Measurements from ENCODE around the gene CCN5. TPM values are rescaled to one million over a fixed set of nuclear protein-coding genes. Genes with fewer than 3 reads are reported as not detected.

CCN5 gene
- total RNA-seq, 6 experiments from 2014 or later: 0.92 to 6.1 (median 1.5) TPM

DNA sequence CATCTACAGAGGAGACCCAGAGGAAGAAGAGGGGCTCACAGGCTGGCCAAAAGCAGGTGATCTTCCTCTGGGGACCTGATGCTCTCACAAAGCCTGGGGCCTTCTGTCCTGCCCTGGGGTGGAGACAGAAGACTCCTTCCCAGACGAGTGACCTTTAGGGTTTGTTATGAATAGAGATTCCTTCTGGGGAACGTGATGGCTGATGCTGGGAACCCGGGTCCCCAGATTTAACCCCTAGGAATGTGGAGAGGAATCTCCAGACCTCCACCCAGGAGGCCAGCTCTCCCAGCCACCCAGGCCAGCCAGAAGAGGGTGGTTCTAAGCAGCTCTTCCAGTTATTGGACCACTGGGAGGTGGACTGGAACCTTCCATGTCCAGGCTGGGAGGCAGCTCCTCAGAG lies 16.8 kb upstream of the CCN5 start:
- no peak for TF ChIP-seq POLR2A (IDR thresholded peaks at IDR 0.05)
- TF ChIP-seq, protein P1, sequence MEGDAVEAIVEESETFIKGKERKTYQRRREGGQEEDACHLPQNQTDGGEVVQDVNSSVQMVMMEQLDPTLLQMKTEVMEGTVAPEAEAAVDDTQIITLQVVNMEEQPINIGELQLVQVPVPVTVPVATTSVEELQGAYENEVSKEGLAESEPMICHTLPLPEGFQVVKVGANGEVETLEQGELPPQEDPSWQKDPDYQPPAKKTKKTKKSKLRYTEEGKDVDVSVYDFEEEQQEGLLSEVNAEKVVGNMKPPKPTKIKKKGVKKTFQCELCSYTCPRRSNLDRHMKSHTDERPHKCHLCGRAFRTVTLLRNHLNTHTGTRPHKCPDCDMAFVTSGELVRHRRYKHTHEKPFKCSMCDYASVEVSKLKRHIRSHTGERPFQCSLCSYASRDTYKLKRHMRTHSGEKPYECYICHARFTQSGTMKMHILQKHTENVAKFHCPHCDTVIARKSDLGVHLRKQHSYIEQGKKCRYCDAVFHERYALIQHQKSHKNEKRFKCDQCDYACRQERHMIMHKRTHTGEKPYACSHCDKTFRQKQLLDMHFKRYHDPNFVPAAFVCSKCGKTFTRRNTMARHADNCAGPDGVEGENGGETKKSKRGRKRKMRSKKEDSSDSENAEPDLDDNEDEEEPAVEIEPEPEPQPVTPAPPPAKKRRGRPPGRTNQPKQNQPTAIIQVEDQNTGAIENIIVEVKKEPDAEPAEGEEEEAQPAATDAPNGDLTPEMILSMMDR (IDR thresholded peaks at IDR 0.05): no peak
- Histone ChIP-seq H3K27ac (no peak overlapping the region), H3K27me3 (no peaks in the 10 kb centered on the region), H3K36me3 (no peaks in the 10 kb centered on the region), H3K4me3 (no peak overlapping the region), H3K4me1 (no peaks in the 10 kb centered on the region), H3K9me3 (no peaks in the 10 kb centered on the region)
- no CpG with 5 or more reads among the region's 3 CpGs for WGBS (ENCODE audit: insufficient coverage, low coverage, low lambda C conversion rate, missing lambda C conversion rate)
- DNase-seq (no peak), ATAC-seq (no peak)
- intact Hi-C loops (cut with DNase I): loop anchor here in 1 of 2 donors (10.0 kb wide), 1 partner anchor 166 kb away; no protein-coding TSS in a partner anchor

DNA sequence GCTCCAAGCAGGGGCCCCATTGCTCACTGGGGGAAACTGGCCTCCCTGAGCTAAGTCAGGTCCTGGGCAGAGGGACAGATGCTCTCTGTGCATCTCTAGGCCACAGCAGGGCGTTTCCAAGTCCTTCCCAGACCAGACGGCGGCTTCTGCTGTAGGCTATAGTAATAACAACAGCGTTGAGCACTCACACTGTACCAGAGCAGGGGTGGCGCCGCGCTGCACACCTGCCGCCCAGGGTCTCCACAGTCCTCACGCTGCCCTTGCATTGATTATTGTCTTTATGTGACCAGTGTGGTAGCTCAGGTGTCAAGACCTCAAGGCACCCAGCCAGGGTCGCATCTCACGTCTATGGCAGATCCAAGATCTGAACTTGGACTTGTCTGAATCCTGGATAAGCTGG lies 14.9 kb upstream of the CCN5 start:
- no peak for ATAC-seq
- intact Hi-C loops (cut with DNase I): no loop called here
- Histone ChIP-seq H3K27ac (no peak overlapping the region), H3K4me3 (no peak overlapping the region), H3K4me1 (no peaks in the 10 kb centered on the region), H3K27me3 (no peaks in the 10 kb centered on the region), H3K36me3 (no peaks in the 10 kb centered on the region), H3K9me3 (no peaks in the 10 kb centered on the region)
- no peak for DNase-seq
- TF ChIP-seq, protein P1 (IDR thresholded peaks at IDR 0.05): no peak
- TF ChIP-seq POLR2A (IDR thresholded peaks at IDR 0.05): no peak
- no CpG with 5 or more reads among the region's 11 CpGs for WGBS (ENCODE audit: insufficient coverage, low coverage, low lambda C conversion rate, missing lambda C conversion rate)

DNA sequence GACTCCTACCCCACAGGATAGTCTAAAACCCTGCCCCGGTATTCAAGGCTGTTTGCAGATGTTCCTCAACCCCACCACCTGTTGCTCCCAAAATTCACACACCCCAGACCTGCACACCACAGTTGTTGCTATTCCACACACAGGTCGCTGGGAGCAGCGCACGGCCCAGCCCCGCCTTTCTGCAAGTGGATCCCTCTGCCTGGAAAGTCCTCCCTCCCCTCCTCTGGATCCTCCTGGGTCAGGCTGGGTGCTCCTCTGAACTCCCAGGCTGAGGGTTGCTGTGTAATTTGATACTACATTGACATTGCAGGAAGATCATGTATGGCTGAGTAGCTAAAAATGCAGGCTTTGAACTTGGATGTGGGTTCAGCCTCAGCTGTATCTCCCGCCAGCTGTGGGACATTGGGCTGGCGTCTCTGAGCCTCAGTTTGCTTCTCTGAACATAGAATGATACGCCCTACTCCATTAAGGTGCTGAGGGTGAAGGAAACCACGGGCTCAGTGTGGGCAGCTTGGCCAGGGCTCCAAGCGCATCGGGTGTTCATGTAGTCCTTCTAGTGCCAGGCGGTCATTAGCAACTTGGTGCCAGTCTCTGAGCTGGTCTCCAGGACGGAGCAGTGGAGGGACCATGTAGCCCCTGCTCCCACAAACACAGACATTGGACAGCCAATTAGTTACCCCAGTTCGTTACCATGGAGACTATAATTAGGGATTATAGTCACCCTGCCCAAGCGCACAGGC lies 13.9 kb upstream of the CCN5 start:
- H3K4me1 ChIP-seq: no peaks in the 10 kb centered on the region
- TF ChIP-seq POLR2A (IDR thresholded peaks at IDR 0.05): no peak
- TF ChIP-seq, protein P1 (IDR thresholded peaks at IDR 0.05): no peak
- H3K27ac ChIP-seq: no peak overlapping the region
- no peaks in the 10 kb centered on the region for H3K27me3 ChIP-seq
- intact Hi-C loops (cut with DNase I): no loop called here
- H3K9me3 ChIP-seq: no peaks in the 10 kb centered on the region
- no peak overlapping the region for H3K4me3 ChIP-seq
- no peaks in the 10 kb centered on the region for H3K36me3 ChIP-seq
- WGBS (ENCODE audit: insufficient coverage, low coverage, low lambda C conversion rate, missing lambda C conversion rate): 63% methylated on average over 7 of the region's 15 CpGs
- ATAC-seq: peak in 3 of 4 donors; percentile 17 to 34 (median 18)
- DNase-seq: no peak

DNA sequence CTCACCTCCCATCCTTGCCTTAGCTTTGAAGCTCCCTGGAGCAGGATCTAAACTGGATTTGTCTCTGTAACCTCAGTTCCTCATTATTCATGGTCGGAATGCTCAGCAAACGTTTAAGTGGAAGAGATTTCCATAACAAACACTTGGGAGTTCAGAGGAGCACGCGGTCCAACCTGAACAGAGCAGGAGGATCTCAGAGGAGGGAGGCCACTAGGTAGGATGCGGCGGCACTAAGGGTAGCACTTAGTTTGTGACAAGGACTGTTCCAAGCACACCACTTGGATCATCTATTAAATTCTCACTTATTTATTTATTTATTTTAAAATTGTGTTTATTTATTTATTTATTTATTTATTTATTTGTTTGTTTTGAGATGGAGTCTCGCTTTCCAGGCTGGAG lies 13.3 kb upstream of the CCN5 start:
- intact Hi-C loops (cut with DNase I): no loop called here
- DNase-seq (no peak), ATAC-seq (no peak)
- no peak overlapping the region for H3K27ac ChIP-seq
- H3K9me3 ChIP-seq: no peaks in the 10 kb centered on the region
- 73% methylated on average over 4 of the region's 7 CpGs for WGBS (ENCODE audit: insufficient coverage, low coverage, low lambda C conversion rate, missing lambda C conversion rate)
- H3K4me3 ChIP-seq: no peak overlapping the region
- no peak for TF ChIP-seq POLR2A (IDR thresholded peaks at IDR 0.05)
- TF ChIP-seq, protein P1 (IDR thresholded peaks at IDR 0.05): no peak
- H3K36me3 ChIP-seq: no peaks in the 10 kb centered on the region
- H3K27me3 ChIP-seq: no peaks in the 10 kb centered on the region
- no peaks in the 10 kb centered on the region for H3K4me1 ChIP-seq
